ENCODE data around the gene TMTC3.

TMTC3 gene

GRCh38 chr12:88228720-88229119, 86.6 kb downstream of the TMTC3 start:
- DNase-seq: no peak

- no peak for DNase-seq
Observed at GRCh38 chr12:88230271-88230670, 88.2 kb downstream of the TMTC3 start.

GRCh38 chr12:88235183-88235833, 93.2 kb downstream of the TMTC3 start:
- peak; percentile 51 to 60 for DNase-seq

GRCh38 chr12:88237954-88238353, 95.8 kb downstream of the TMTC3 start:
- DNase-seq: no peak

GRCh38 chr12:88238406-88238805, 96.3 kb downstream of the TMTC3 start:
- no peak for DNase-seq

- no peak for DNase-seq
Observed at GRCh38 chr12:88241862-88242570, 99.9 kb downstream of the TMTC3 start.

- DNase-seq: peak in 1 of 2 experiments; percentile 30
Observed at GRCh38 chr12:88242571-88242925, 100.4 kb downstream of the TMTC3 start.

- no peak for DNase-seq
Observed at GRCh38 chr12:88242939-88243338, 100.8 kb downstream of the TMTC3 start.

GRCh38 chr12:88243982-88244381, 101.9 kb downstream of the TMTC3 start:
- DNase-seq: no peak

GRCh38 chr12:88245905-88246304, 103.8 kb downstream of the TMTC3 start:
- DNase-seq: no peak

- DNase-seq: no peak
Observed at GRCh38 chr12:88247241-88247643, 105.1 kb downstream of the TMTC3 start.

- no peak for DNase-seq
Observed at GRCh38 chr12:88248606-88249005, 106.5 kb downstream of the TMTC3 start.

Data from activated T-cell treated with anti-CD3 and anti-CD28 coated beads, Interleukin-2, amount 50 U/mL, for 48 hours (primary cell).